Tibial nerve (tissue), 4 donors: ENCODE data around the gene FBXL19.

Experiments
- CTCF ChIP-seq, 5 experiments: fragments of 200-600 bp in 3 of 5; fragments of 450-650 bp in 2 of 5; sonication (generic) in 3 of 5; IDR thresholded peaks; one replicate each; pipeline ENCODE4 v1.5.1; 2016 to 2019; ENCODE audit warnings: antibody characterized with exemption in 5 of 5, mild to moderate bottlenecking in 3 of 5, moderate library complexity in 2 of 5
- EP300 ChIP-seq, 2 donors: sonication (generic); formaldehyde crosslinking; IDR thresholded peaks; one replicate each; pipeline ENCODE4 v1.6.1; 2017; ENCODE audit warnings: antibody characterized with exemption in 2 of 2, mild to moderate bottlenecking in 1 of 2
- POLR2A ChIP-seq, 2 donors: fragments of 450-650 bp; IDR thresholded peaks; one replicate each; pipeline ENCODE4 v1.6.1; 2017; ENCODE audit warnings: antibody characterized with exemption in 2 of 2, mild to moderate bottlenecking in 2 of 2, moderate library complexity in 2 of 2

DNA sequence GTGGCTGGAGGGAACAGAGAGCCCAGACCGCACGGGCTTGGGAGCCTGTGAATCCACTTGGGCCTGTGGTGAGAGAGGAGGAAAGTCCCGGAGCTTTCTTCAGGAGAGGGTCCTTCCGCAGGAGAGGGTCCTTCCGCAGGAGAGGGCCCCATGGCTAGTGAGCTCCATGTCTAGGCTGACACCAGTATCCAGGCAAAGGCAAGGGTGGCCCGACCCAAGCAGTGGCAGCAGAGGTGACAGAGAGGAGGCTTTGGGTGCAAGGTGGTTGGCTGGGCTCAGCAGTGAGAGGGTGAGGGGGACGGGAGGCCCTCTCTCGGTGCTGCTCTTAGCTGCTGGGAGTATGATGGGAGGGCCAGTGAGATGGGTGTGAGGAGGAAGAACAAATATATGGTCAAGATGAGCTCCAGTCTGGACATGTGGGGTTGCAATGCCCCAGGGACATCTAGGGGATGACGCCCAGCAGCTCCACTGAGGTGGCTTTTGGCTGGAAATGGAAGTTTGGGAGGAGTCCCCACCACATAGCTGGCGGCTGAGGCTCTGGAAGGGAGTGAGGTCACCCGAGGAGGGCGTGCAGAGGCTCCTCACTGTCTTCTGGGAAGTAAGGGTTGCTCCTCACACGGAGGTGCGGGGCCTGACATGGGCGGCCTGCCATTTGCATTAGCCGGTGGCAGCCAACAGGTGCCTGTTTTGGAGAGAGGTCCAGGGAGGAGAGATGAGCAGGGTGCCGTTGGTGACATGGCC lies 59.3 kb downstream of the FBXL19 start:
- no peak for TF ChIP-seq CTCF (IDR thresholded peaks at IDR 0.05)
- TF ChIP-seq POLR2A (IDR thresholded peaks at IDR 0.05) = no peak
- TF ChIP-seq EP300 (IDR thresholded peaks at IDR 0.05) = no peak
